Activated CD8-positive, alpha-beta memory T cell treated with anti-CD3 and anti-CD28 coated beads, Interleukin-2, amount 50 U/mL, for 1 hour (primary cell): ENCODE measurements around the gene PKM.

ENCODE experiments used
- DNase-seq: peaks from one replicate; pipeline ENCODE4 v3.0.0-alpha.2; 2020; ENCODE audit errors: extremely low read depth

PKM gene

DNA sequence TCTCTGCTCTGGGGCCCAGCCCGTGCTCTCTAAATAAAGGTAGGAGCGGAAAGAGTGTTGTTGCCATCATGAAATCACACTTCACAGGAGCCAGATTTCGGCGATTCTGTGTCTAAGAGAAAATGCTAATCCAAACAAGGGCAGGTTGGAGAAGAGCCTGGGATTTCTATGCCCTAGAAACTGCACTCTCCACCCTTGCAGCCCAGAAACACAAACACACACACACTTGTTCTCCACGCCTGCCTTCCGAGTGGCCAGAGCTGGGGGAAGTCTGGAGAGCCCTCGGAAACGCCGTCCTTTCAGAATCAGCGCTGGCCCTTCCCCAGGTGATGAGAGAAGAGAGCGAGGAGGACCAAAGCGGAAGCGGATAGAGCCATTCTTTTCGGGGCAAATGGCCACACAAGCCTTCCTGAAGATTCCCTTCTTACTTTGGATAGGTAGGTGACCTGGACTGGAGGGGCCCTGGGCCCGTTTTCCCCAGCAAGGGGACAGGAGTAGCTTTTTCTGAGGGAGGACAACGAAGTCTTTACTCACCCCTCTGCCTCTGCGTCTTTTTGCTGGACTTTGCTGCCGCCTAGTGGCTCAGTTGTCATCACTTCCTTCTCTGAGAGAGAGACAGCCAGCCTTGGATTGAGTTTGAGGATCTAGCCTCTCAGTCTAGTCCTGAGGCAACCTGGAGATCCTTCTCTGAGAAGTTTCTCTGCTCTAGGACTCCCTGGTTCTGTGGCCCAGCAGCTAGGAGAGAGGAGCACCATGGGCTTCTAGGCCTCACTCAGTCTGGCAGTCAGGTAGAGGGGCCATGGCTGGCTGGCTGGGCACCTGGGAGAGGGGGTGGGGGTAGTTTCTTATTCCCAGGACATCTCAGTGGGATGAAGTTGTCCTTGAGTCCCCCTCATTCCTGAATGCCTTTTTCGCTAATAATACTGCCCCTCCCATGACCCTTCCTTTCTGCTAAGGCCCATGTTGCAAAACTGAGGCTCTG, 75.1 kb downstream of the PKM start:
- DNase-seq = peak; percentile 44

DNA sequence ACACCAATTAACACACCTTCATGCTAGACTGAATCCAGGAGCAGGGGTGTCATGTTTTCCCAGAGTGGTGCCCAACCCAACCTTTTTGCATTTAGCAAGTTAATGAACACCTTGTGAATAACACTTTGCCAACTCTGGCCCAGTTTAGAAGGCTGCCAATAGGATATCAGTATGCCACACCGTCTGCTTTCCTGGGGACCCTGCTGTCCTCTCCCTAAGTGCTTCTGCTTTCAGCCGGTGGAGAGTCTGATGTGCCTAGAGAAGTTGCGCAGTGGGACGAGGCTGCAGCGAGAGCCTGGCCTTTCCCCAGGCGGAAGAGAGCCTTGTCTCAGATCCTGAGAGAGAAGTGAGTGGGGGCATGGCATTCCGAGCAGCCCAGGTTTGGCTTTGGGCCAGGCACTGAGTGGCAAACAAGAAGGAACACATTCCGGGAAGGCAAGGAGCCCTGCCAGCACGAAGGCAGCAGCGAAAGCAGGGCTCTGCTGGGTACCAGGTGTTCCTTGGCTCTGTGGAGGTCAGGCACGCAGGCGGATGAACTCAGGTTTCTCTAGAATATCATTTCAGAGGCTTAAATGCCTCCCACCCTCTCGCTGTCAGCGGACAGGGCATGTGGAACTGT, 75.9 kb downstream of the PKM start:
- DNase-seq = no peak

GRCh38 chr15:72154316-72154715, 76.7 kb downstream of the PKM start:
- no peak for DNase-seq

GRCh38 chr15:72153269-72154000, 77.6 kb downstream of the PKM start:
- DNase-seq = no peak
